Measurements from ENCODE around the gene SMG1.

GRCh38 chr16:18796377-18796776 lies 129.8 kb downstream of the SMG1 start:
- TF ChIP-seq CTCF (IDR thresholded peaks at IDR 0.05) (no peak), POLR2A (IDR thresholded peaks at IDR 0.05) (no peak)
